ENCODE results near the gene CES4A. TPM values are rescaled to one million over a fixed set of nuclear protein-coding genes. Genes with fewer than 3 reads are reported as not detected.

The CES4A gene
- total RNA-seq, 1 donor from 2014 or later: 4.6 TPM

DNA sequence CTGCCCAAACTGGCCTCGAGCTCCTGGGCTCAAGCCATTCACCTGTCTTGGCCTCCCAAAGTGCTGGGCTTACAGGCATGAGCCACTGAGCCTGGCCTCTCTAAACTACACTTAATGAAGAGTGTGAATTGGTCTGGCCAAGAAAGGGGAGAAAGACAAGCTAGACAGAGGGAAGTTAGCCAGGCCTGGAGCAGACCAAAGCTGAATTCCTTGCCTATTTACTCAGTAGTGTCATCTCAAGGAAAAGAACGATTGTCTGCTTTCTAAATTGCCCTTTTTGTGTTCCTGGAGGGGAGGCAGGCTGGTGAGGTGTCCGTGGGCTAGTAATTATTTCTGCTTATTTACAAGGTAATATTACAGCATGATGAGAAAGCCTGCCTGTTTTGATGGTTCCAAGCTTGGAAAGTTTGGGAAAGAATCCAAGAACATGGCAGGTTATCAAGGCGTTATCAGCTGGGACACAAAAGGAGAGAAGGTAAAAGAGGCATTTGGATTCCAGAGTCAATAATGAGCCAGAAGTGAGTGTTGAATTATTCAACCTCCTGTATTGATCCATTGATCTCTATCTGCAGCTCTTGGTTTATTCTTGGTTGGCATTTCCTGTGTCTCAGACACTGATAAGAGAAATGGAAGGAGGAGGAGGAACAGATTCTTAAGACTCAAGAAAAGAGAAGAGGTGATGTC, 34.3 kb downstream of the CES4A start:
- TF ChIP-seq, protein P1, sequence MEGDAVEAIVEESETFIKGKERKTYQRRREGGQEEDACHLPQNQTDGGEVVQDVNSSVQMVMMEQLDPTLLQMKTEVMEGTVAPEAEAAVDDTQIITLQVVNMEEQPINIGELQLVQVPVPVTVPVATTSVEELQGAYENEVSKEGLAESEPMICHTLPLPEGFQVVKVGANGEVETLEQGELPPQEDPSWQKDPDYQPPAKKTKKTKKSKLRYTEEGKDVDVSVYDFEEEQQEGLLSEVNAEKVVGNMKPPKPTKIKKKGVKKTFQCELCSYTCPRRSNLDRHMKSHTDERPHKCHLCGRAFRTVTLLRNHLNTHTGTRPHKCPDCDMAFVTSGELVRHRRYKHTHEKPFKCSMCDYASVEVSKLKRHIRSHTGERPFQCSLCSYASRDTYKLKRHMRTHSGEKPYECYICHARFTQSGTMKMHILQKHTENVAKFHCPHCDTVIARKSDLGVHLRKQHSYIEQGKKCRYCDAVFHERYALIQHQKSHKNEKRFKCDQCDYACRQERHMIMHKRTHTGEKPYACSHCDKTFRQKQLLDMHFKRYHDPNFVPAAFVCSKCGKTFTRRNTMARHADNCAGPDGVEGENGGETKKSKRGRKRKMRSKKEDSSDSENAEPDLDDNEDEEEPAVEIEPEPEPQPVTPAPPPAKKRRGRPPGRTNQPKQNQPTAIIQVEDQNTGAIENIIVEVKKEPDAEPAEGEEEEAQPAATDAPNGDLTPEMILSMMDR (IDR thresholded peaks at IDR 0.05; ENCODE audit: unreplicated experiment): no peak
- H3K36me3 Mint-ChIP-seq (ENCODE audit: insufficient read depth): no peaks in the 10 kb centered on the region
- H3K4me1 Mint-ChIP-seq (ENCODE audit: low read depth): peaks cover 22% of the 10 kb centered on the region
- no peak overlapping the region for H3K4me3 Mint-ChIP-seq (ENCODE audit: low read depth)
- H3K27me3 Mint-ChIP-seq: peaks cover under 1% of the 10 kb centered on the region
- no peaks in the 10 kb centered on the region for H3K9me3 Mint-ChIP-seq (ENCODE audit: low read depth)
- H3K27ac Mint-ChIP-seq: peak overlapping the region; percentile 67
- no peak for DNase-seq (ENCODE audit: low spot score, unreplicated experiment)

- Mint-ChIP-seq H3K4me3 (ENCODE audit: low read depth) (no peak overlapping the region), H3K4me1 (ENCODE audit: low read depth) (peaks cover 26% of the 10 kb centered on the region), H3K36me3 (ENCODE audit: insufficient read depth) (no peaks in the 10 kb centered on the region), H3K9me3 (ENCODE audit: low read depth) (no peaks in the 10 kb centered on the region), H3K27ac (peak overlapping the region; percentile 75), H3K27me3 (no peaks in the 10 kb centered on the region)
- TF ChIP-seq, protein P1 (IDR thresholded peaks at IDR 0.05; ENCODE audit: unreplicated experiment): no peak
- no peak for DNase-seq (ENCODE audit: low spot score, unreplicated experiment)
Measured at GRCh38 chr16:67023689-67024088, 35.3 kb downstream of the CES4A start.

GRCh38 chr16:67024384-67025209, 36.2 kb downstream of the CES4A start:
- no peaks in the 10 kb centered on the region for H3K36me3 Mint-ChIP-seq (ENCODE audit: insufficient read depth)
- DNase-seq (ENCODE audit: low spot score, unreplicated experiment): no peak
- no peak overlapping the region for H3K27ac Mint-ChIP-seq
- peaks cover 26% of the 10 kb centered on the region for H3K4me1 Mint-ChIP-seq (ENCODE audit: low read depth)
- TF ChIP-seq, protein P1 (IDR thresholded peaks at IDR 0.05; ENCODE audit: unreplicated experiment): no peak
- H3K9me3 Mint-ChIP-seq (ENCODE audit: low read depth): no peaks in the 10 kb centered on the region
- H3K4me3 Mint-ChIP-seq (ENCODE audit: low read depth): no peak overlapping the region
- H3K27me3 Mint-ChIP-seq: no peaks in the 10 kb centered on the region

- Mint-ChIP-seq H3K36me3 (ENCODE audit: insufficient read depth) (no peaks in the 10 kb centered on the region), H3K4me3 (ENCODE audit: low read depth) (no peak overlapping the region), H3K27ac (no peak overlapping the region), H3K9me3 (ENCODE audit: low read depth) (no peaks in the 10 kb centered on the region), H3K27me3 (no peaks in the 10 kb centered on the region), H3K4me1 (ENCODE audit: low read depth) (peaks cover 27% of the 10 kb centered on the region)
- TF ChIP-seq, protein P1 (IDR thresholded peaks at IDR 0.05; ENCODE audit: unreplicated experiment): no peak
- DNase-seq (ENCODE audit: low spot score, unreplicated experiment): no peak
Measured at GRCh38 chr16:67025210-67025550, 36.8 kb downstream of the CES4A start.

DNA sequence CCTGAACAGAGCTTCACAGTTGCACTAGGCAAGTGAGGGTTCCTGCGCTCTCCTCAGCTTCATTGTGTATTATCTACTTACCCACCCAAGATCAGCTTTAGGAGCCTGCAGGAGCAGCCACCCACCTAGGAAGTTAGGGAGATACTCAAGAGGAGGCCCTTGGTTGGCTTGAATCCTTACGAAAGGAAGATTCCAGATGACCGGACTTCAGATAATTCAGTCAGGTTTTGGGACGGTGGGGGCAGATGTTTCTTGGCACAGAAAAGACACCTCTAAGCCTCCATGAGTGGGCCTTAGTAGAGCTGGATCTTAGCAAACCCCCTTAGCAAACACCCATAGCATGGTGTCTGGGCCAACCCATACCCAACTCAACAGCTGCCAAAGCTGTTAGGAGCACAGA, 38.2 kb downstream of the CES4A start:
- Mint-ChIP-seq H3K4me1 (ENCODE audit: low read depth) (peaks cover 31% of the 10 kb centered on the region), H3K27ac (no peak overlapping the region), H3K27me3 (no peaks in the 10 kb centered on the region), H3K4me3 (ENCODE audit: low read depth) (no peak overlapping the region), H3K9me3 (ENCODE audit: low read depth) (no peaks in the 10 kb centered on the region), H3K36me3 (ENCODE audit: insufficient read depth) (peaks cover 1% of the 10 kb centered on the region)
- no peak for DNase-seq (ENCODE audit: low spot score, unreplicated experiment)
- TF ChIP-seq, protein P1 (IDR thresholded peaks at IDR 0.05; ENCODE audit: unreplicated experiment): no peak
